Measurements from ENCODE around the gene PLCL1. TPM values are rescaled to one million over a fixed set of nuclear protein-coding genes. Genes with fewer than 3 reads are reported as not detected.

PLCL1 gene
- total RNA-seq, 2 donors from 2014 or later, result 0.04 to 0.11 TPM

DNA sequence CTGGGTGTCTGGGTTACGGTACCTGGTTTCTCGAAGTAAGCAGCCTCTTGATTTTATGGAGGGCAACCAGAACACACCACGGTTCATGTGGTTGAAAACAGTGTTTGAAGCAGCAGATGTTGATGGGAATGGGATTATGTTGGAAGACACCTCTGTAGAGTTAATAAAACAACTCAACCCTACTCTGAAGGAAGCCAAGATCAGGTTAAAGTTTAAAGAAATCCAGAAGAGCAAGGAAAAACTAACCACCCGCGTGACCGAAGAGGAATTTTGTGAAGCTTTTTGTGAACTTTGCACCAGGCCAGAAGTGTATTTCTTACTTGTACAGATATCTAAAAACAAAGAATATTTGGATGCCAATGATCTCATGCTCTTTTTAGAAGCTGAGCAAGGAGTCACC lies 279.8 kb downstream of the PLCL1 start:
- no peaks in the 10 kb centered on the region for H3K9me3 Mint-ChIP-seq
- Histone ChIP-seq H3K4me1 (ENCODE audit: control insufficient read depth, insufficient read depth, low read length) (no peaks in the 10 kb centered on the region), H3K9ac (ENCODE audit: extremely low read depth, low read length, poor library complexity, severe bottlenecking) (no peak overlapping the region), H3K27me3 (ENCODE audit: control insufficient read depth, insufficient read depth, low read length, poor library complexity, severe bottlenecking) (no peaks in the 10 kb centered on the region), H3K27ac (ENCODE audit: low read depth, low read length) (no peak overlapping the region), H3K36me3 (ENCODE audit: control insufficient read depth, insufficient read depth, low read length) (no peaks in the 10 kb centered on the region), H3K9me3 (ENCODE audit: control insufficient read depth, low read length) (no peaks in the 10 kb centered on the region), H3K4me3 (ENCODE audit: low read length) (no peak overlapping the region)
- no peak overlapping the region for H3K4me3 Mint-ChIP-seq
- no peak for DNase-seq
- H3K36me3 Mint-ChIP-seq (ENCODE audit: low read depth), result no peaks in the 10 kb centered on the region
- WGBS, 2 experiments (ENCODE audit: insufficient coverage in 1 of 2, insufficient read length in 1 of 2), result 94 to 97% methylated on average over 3 to 6 of the region's 6 CpGs
- no peaks in the 10 kb centered on the region for H3K27me3 Mint-ChIP-seq (ENCODE audit: insufficient read depth)
- H3K4me1 Mint-ChIP-seq, result no peaks in the 10 kb centered on the region
- TF ChIP-seq, protein P1, sequence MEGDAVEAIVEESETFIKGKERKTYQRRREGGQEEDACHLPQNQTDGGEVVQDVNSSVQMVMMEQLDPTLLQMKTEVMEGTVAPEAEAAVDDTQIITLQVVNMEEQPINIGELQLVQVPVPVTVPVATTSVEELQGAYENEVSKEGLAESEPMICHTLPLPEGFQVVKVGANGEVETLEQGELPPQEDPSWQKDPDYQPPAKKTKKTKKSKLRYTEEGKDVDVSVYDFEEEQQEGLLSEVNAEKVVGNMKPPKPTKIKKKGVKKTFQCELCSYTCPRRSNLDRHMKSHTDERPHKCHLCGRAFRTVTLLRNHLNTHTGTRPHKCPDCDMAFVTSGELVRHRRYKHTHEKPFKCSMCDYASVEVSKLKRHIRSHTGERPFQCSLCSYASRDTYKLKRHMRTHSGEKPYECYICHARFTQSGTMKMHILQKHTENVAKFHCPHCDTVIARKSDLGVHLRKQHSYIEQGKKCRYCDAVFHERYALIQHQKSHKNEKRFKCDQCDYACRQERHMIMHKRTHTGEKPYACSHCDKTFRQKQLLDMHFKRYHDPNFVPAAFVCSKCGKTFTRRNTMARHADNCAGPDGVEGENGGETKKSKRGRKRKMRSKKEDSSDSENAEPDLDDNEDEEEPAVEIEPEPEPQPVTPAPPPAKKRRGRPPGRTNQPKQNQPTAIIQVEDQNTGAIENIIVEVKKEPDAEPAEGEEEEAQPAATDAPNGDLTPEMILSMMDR (conservative IDR thresholded peaks at IDR 0.05), result no peak
- H3K27ac Mint-ChIP-seq, result no peak overlapping the region

DNA sequence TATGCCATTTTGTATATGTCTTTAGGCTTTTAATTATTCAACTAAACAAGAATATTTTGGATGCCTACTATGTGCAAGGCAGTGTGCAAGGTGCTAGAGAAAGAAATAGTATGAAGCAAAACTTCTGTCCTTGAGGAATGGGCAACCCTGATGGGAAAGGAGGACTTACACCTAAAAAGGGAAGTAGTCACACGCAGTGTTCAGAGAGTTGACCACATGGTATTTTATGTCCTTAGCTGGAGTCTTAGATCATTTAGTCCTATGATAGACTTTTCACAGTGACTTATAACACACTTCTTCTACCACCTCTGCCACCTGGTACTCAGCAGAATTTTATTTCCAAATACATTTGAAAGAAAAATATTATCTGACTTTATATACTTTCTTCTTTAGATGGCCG lies 291.6 kb downstream of the PLCL1 start:
- DNase-seq, result no peak
- 89% methylated on average over 1 of the region's 2 CpGs; no CpG with 5 or more reads in 1 of the 2 experiments for WGBS, 2 experiments (ENCODE audit: insufficient coverage in 1 of 2, insufficient read length in 1 of 2)
- H3K27me3 ChIP-seq (ENCODE audit: control insufficient read depth, insufficient read depth, low read length, poor library complexity, severe bottlenecking), result no peaks in the 10 kb centered on the region

DNA sequence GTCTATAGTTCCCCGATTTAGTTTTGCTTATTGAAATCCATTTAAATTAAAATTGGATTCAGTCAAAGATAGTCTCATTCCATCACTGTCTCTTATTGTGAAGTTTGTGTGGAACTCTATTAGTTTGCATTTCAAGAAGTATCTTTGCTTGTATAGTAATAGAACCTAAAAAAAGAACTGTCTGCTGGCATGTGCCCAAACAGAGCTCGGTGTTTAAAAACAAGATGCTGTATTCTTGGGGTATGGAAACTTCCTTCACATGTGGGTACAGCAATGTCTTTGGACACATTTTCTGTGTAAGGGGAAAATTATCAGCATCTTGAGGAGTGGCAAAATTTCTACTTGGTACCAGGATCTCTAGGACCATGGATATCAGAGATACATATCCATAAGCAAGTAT lies 292.6 kb downstream of the PLCL1 start:
- H3K27ac ChIP-seq (ENCODE audit: low read depth, low read length), result no peak overlapping the region
- no peaks in the 10 kb centered on the region for H3K9me3 ChIP-seq (ENCODE audit: control insufficient read depth, low read length)
- WGBS, 2 experiments (ENCODE audit: insufficient coverage in 1 of 2, insufficient read length in 1 of 2), result 93 to 100% methylated on average over 1 to 2 of the region's 2 CpGs
- H3K9me3 Mint-ChIP-seq, result no peaks in the 10 kb centered on the region
- H3K36me3 Mint-ChIP-seq (ENCODE audit: low read depth), result no peaks in the 10 kb centered on the region
- H3K27me3 Mint-ChIP-seq (ENCODE audit: insufficient read depth), result no peaks in the 10 kb centered on the region
- H3K36me3 ChIP-seq (ENCODE audit: control insufficient read depth, insufficient read depth, low read length), result no peaks in the 10 kb centered on the region
- DNase-seq, result no peak
- no peak overlapping the region for H3K4me3 Mint-ChIP-seq
- no peaks in the 10 kb centered on the region for H3K4me1 ChIP-seq (ENCODE audit: control insufficient read depth, insufficient read depth, low read length)
- H3K9ac ChIP-seq (ENCODE audit: extremely low read depth, low read length, poor library complexity, severe bottlenecking), result no peak overlapping the region
- H3K4me1 Mint-ChIP-seq, result peaks cover 2% of the 10 kb centered on the region
- H3K4me3 ChIP-seq (ENCODE audit: low read length), result no peak overlapping the region
- TF ChIP-seq, protein P1 (conservative IDR thresholded peaks at IDR 0.05), result no peak
- H3K27me3 ChIP-seq (ENCODE audit: control insufficient read depth, insufficient read depth, low read length, poor library complexity, severe bottlenecking), result no peaks in the 10 kb centered on the region
- H3K27ac Mint-ChIP-seq, result no peak overlapping the region

More for the DNA sequence above, 291.6 kb downstream of the PLCL1 start:
- no peaks in the 10 kb centered on the region for H3K9me3 Mint-ChIP-seq
- TF ChIP-seq, protein P1 (conservative IDR thresholded peaks at IDR 0.05), result no peak
- Histone ChIP-seq H3K9ac (ENCODE audit: extremely low read depth, low read length, poor library complexity, severe bottlenecking) (no peak overlapping the region), H3K4me3 (ENCODE audit: low read length) (no peak overlapping the region), H3K9me3 (ENCODE audit: control insufficient read depth, low read length) (no peaks in the 10 kb centered on the region), H3K36me3 (ENCODE audit: control insufficient read depth, insufficient read depth, low read length) (no peaks in the 10 kb centered on the region), H3K4me1 (ENCODE audit: control insufficient read depth, insufficient read depth, low read length) (no peaks in the 10 kb centered on the region), H3K27ac (ENCODE audit: low read depth, low read length) (no peak overlapping the region)
- H3K4me1 Mint-ChIP-seq, result peaks cover 2% of the 10 kb centered on the region
- no peak overlapping the region for H3K4me3 Mint-ChIP-seq
- H3K27ac Mint-ChIP-seq, result no peak overlapping the region
- H3K27me3 Mint-ChIP-seq (ENCODE audit: insufficient read depth), result no peaks in the 10 kb centered on the region
- no peaks in the 10 kb centered on the region for H3K36me3 Mint-ChIP-seq (ENCODE audit: low read depth)

Data from endodermal cell (in vitro differentiated cells).